ENCODE data around the gene METTL25.
A peak's percentile ranks its signal among the peaks of the same experiment; 100 is the strongest.

METTL25 gene

GRCh38 chr12:82425241-82425640 is 66.9 kb downstream of the METTL25 start:
- H3K9me3 ChIP-seq (ENCODE audit: control insufficient read depth in 1 of 2, low read length in 2 of 2), result no peaks in the 10 kb centered on the region
- peaks cover 0 to 16% of the 10 kb centered on the region in 2 donors for H3K4me1 ChIP-seq (ENCODE audit: control insufficient read depth in 1 of 2, insufficient read depth in 2 of 2, low read length in 2 of 2)
- no peak overlapping the region for H3K27ac ChIP-seq (ENCODE audit: low read depth, low read length)
- no peak overlapping the region for H3K9ac ChIP-seq (ENCODE audit: low read depth in 1 of 2, low read length in 2 of 2)
- no peaks in the 10 kb centered on the region for H3K27me3 ChIP-seq (ENCODE audit: control insufficient read depth in 1 of 2, insufficient read depth in 2 of 2, low read length in 2 of 2)
- H3K36me3 ChIP-seq (ENCODE audit: control insufficient read depth in 1 of 2, insufficient read depth in 2 of 2, low read length in 2 of 2), result no peaks in the 10 kb centered on the region
- no peak overlapping the region for H3K4me3 ChIP-seq (ENCODE audit: low read depth in 1 of 2, low read length in 2 of 2)

GRCh38 chr12:82426081-82426480 is 67.8 kb downstream of the METTL25 start:
- peaks cover 0 to 16% of the 10 kb centered on the region in 2 donors for H3K4me1 ChIP-seq (ENCODE audit: control insufficient read depth in 1 of 2, insufficient read depth in 2 of 2, low read length in 2 of 2)
- no peaks in the 10 kb centered on the region for H3K36me3 ChIP-seq (ENCODE audit: control insufficient read depth in 1 of 2, insufficient read depth in 2 of 2, low read length in 2 of 2)
- no peaks in the 10 kb centered on the region for H3K27me3 ChIP-seq (ENCODE audit: control insufficient read depth in 1 of 2, insufficient read depth in 2 of 2, low read length in 2 of 2)
- H3K9me3 ChIP-seq (ENCODE audit: control insufficient read depth in 1 of 2, low read length in 2 of 2), result no peaks in the 10 kb centered on the region
- no peak overlapping the region for H3K27ac ChIP-seq (ENCODE audit: low read depth, low read length)
- H3K4me3 ChIP-seq (ENCODE audit: low read depth in 1 of 2, low read length in 2 of 2), result peak overlapping the region in 1 of 2 donors; percentile 7
- H3K9ac ChIP-seq (ENCODE audit: low read depth in 1 of 2, low read length in 2 of 2), result no peak overlapping the region

GRCh38 chr12:82426586-82426985 is 68.3 kb downstream of the METTL25 start:
- H3K27ac ChIP-seq (ENCODE audit: low read depth, low read length), result no peak overlapping the region
- no peaks in the 10 kb centered on the region for H3K36me3 ChIP-seq (ENCODE audit: control insufficient read depth in 1 of 2, insufficient read depth in 2 of 2, low read length in 2 of 2)
- H3K9ac ChIP-seq (ENCODE audit: low read depth in 1 of 2, low read length in 2 of 2), result no peak overlapping the region
- H3K9me3 ChIP-seq (ENCODE audit: control insufficient read depth in 1 of 2, low read length in 2 of 2), result no peaks in the 10 kb centered on the region
- no peak overlapping the region for H3K4me3 ChIP-seq (ENCODE audit: low read depth in 1 of 2, low read length in 2 of 2)
- H3K27me3 ChIP-seq (ENCODE audit: control insufficient read depth in 1 of 2, insufficient read depth in 2 of 2, low read length in 2 of 2), result no peaks in the 10 kb centered on the region
- peaks cover 0 to 16% of the 10 kb centered on the region in 2 donors for H3K4me1 ChIP-seq (ENCODE audit: control insufficient read depth in 1 of 2, insufficient read depth in 2 of 2, low read length in 2 of 2)

GRCh38 chr12:82430541-82431145 is 72.3 kb downstream of the METTL25 start:
- Histone ChIP-seq H3K9me3 (ENCODE audit: control insufficient read depth in 1 of 2, low read length in 2 of 2) (no peaks in the 10 kb centered on the region), H3K27ac (ENCODE audit: low read depth, low read length) (no peak overlapping the region), H3K9ac (ENCODE audit: low read depth in 1 of 2, low read length in 2 of 2) (no peak overlapping the region), H3K4me1 (ENCODE audit: control insufficient read depth in 1 of 2, insufficient read depth in 2 of 2, low read length in 2 of 2) (peaks cover 0 to 8% of the 10 kb centered on the region in 2 donors), H3K36me3 (ENCODE audit: control insufficient read depth in 1 of 2, insufficient read depth in 2 of 2, low read length in 2 of 2) (no peaks in the 10 kb centered on the region), H3K4me3 (ENCODE audit: low read depth in 1 of 2, low read length in 2 of 2) (no peak overlapping the region), H3K27me3 (ENCODE audit: control insufficient read depth in 1 of 2, insufficient read depth in 2 of 2, low read length in 2 of 2) (no peaks in the 10 kb centered on the region)

- no peak overlapping the region for H3K27ac ChIP-seq (ENCODE audit: low read depth, low read length)
- no peaks in the 10 kb centered on the region for H3K27me3 ChIP-seq (ENCODE audit: control insufficient read depth in 1 of 2, insufficient read depth in 2 of 2, low read length in 2 of 2)
- no peaks in the 10 kb centered on the region for H3K9me3 ChIP-seq (ENCODE audit: control insufficient read depth in 1 of 2, low read length in 2 of 2)
- H3K9ac ChIP-seq (ENCODE audit: low read depth in 1 of 2, low read length in 2 of 2), result no peak overlapping the region
- H3K36me3 ChIP-seq (ENCODE audit: control insufficient read depth in 1 of 2, insufficient read depth in 2 of 2, low read length in 2 of 2), result no peaks in the 10 kb centered on the region
- H3K4me3 ChIP-seq (ENCODE audit: low read depth in 1 of 2, low read length in 2 of 2), result no peak overlapping the region
- no peaks in the 10 kb centered on the region for H3K4me1 ChIP-seq (ENCODE audit: control insufficient read depth in 1 of 2, insufficient read depth in 2 of 2, low read length in 2 of 2)
Observed at GRCh38 chr12:82434392-82434911, 76.1 kb downstream of the METTL25 start.

- Histone ChIP-seq H3K9ac (ENCODE audit: low read depth in 1 of 2, low read length in 2 of 2) (no peak overlapping the region), H3K4me1 (ENCODE audit: control insufficient read depth in 1 of 2, insufficient read depth in 2 of 2, low read length in 2 of 2) (no peaks in the 10 kb centered on the region), H3K9me3 (ENCODE audit: control insufficient read depth in 1 of 2, low read length in 2 of 2) (no peaks in the 10 kb centered on the region), H3K4me3 (ENCODE audit: low read depth in 1 of 2, low read length in 2 of 2) (no peak overlapping the region), H3K27me3 (ENCODE audit: control insufficient read depth in 1 of 2, insufficient read depth in 2 of 2, low read length in 2 of 2) (no peaks in the 10 kb centered on the region), H3K36me3 (ENCODE audit: control insufficient read depth in 1 of 2, insufficient read depth in 2 of 2, low read length in 2 of 2) (no peaks in the 10 kb centered on the region), H3K27ac (ENCODE audit: low read depth, low read length) (no peak overlapping the region)
Observed at GRCh38 chr12:82436354-82436753, 78.0 kb downstream of the METTL25 start.

- Histone ChIP-seq H3K9ac (ENCODE audit: low read depth in 1 of 2, low read length in 2 of 2) (no peak overlapping the region), H3K36me3 (ENCODE audit: control insufficient read depth in 1 of 2, insufficient read depth in 2 of 2, low read length in 2 of 2) (peaks cover 0 to 8% of the 10 kb centered on the region in 2 donors), H3K27ac (ENCODE audit: low read depth, low read length) (no peak overlapping the region), H3K27me3 (ENCODE audit: control insufficient read depth in 1 of 2, insufficient read depth in 2 of 2, low read length in 2 of 2) (no peaks in the 10 kb centered on the region), H3K4me1 (ENCODE audit: control insufficient read depth in 1 of 2, insufficient read depth in 2 of 2, low read length in 2 of 2) (no peaks in the 10 kb centered on the region), H3K9me3 (ENCODE audit: control insufficient read depth in 1 of 2, low read length in 2 of 2) (no peaks in the 10 kb centered on the region), H3K4me3 (ENCODE audit: low read depth in 1 of 2, low read length in 2 of 2) (no peak overlapping the region)
Observed at GRCh38 chr12:82437744-82438143, 79.4 kb downstream of the METTL25 start.

- no peaks in the 10 kb centered on the region for H3K4me1 ChIP-seq (ENCODE audit: control insufficient read depth in 1 of 2, insufficient read depth in 2 of 2, low read length in 2 of 2)
Observed at GRCh38 chr12:82438356-82438755, 80.0 kb downstream of the METTL25 start.

GRCh38 chr12:82440885-82441284 is 82.6 kb downstream of the METTL25 start:
- peaks cover 0 to 8% of the 10 kb centered on the region in 2 donors for H3K36me3 ChIP-seq (ENCODE audit: control insufficient read depth in 1 of 2, insufficient read depth in 2 of 2, low read length in 2 of 2)

More at GRCh38 chr12:82438356-82438755, 80.0 kb downstream of the METTL25 start:
- H3K9ac ChIP-seq (ENCODE audit: low read depth in 1 of 2, low read length in 2 of 2), result no peak overlapping the region
- no peak overlapping the region for H3K27ac ChIP-seq (ENCODE audit: low read depth, low read length)
- no peaks in the 10 kb centered on the region for H3K9me3 ChIP-seq (ENCODE audit: control insufficient read depth in 1 of 2, low read length in 2 of 2)
- no peaks in the 10 kb centered on the region for H3K27me3 ChIP-seq (ENCODE audit: control insufficient read depth in 1 of 2, insufficient read depth in 2 of 2, low read length in 2 of 2)
- H3K36me3 ChIP-seq (ENCODE audit: control insufficient read depth in 1 of 2, insufficient read depth in 2 of 2, low read length in 2 of 2), result peaks cover 0 to 8% of the 10 kb centered on the region in 2 donors
- no peak overlapping the region for H3K4me3 ChIP-seq (ENCODE audit: low read depth in 1 of 2, low read length in 2 of 2)

GRCh38 chr12:82448911-82449578 is 90.7 kb downstream of the METTL25 start:
- no peaks in the 10 kb centered on the region for H3K27me3 ChIP-seq (ENCODE audit: control insufficient read depth in 1 of 2, insufficient read depth in 2 of 2, low read length in 2 of 2)
- no peaks in the 10 kb centered on the region for H3K4me1 ChIP-seq (ENCODE audit: control insufficient read depth in 1 of 2, insufficient read depth in 2 of 2, low read length in 2 of 2)
- H3K4me3 ChIP-seq (ENCODE audit: low read depth in 1 of 2, low read length in 2 of 2), result no peak overlapping the region
- H3K27ac ChIP-seq (ENCODE audit: low read depth, low read length), result no peak overlapping the region
- H3K36me3 ChIP-seq (ENCODE audit: control insufficient read depth in 1 of 2, insufficient read depth in 2 of 2, low read length in 2 of 2), result no peaks in the 10 kb centered on the region
- H3K9ac ChIP-seq (ENCODE audit: low read depth in 1 of 2, low read length in 2 of 2), result no peak overlapping the region
- no peaks in the 10 kb centered on the region for H3K9me3 ChIP-seq (ENCODE audit: control insufficient read depth in 1 of 2, low read length in 2 of 2)

More at GRCh38 chr12:82440885-82441284, 82.6 kb downstream of the METTL25 start:
- Histone ChIP-seq H3K4me3 (ENCODE audit: low read depth in 1 of 2, low read length in 2 of 2) (no peak overlapping the region), H3K4me1 (ENCODE audit: control insufficient read depth in 1 of 2, insufficient read depth in 2 of 2, low read length in 2 of 2) (no peaks in the 10 kb centered on the region), H3K9me3 (ENCODE audit: control insufficient read depth in 1 of 2, low read length in 2 of 2) (no peaks in the 10 kb centered on the region), H3K9ac (ENCODE audit: low read depth in 1 of 2, low read length in 2 of 2) (no peak overlapping the region), H3K27ac (ENCODE audit: low read depth, low read length) (no peak overlapping the region), H3K27me3 (ENCODE audit: control insufficient read depth in 1 of 2, insufficient read depth in 2 of 2, low read length in 2 of 2) (no peaks in the 10 kb centered on the region)
